GM19240 (cell line): ENCODE data around the gene TSFM.
A peak's percentile ranks its signal among the peaks of the same experiment; 100 is the strongest.

Experiments used
- DNase-seq: peaks from one replicate; pipeline ENCODE4 v3.0.0; 2011; ENCODE audit warnings: low spot score; ENCODE audit not compliant: insufficient read length

The TSFM gene

GRCh38 chr12:57745485-57745881 is 37.1 kb upstream of the TSFM start:
- DNase-seq, result no peak

GRCh38 chr12:57746025-57746424 is 36.6 kb upstream of the TSFM start:
- DNase-seq, result no peak

- no peak for DNase-seq
Measured at GRCh38 chr12:57749061-57749460, 33.5 kb upstream of the TSFM start.

GRCh38 chr12:57750561-57751431 is 31.8 kb upstream of the TSFM start:
- no peak for DNase-seq

GRCh38 chr12:57751432-57751787 is 31.2 kb upstream of the TSFM start:
- DNase-seq, result no peak

- DNase-seq, result peak; percentile 99
Measured at GRCh38 chr12:57751788-57752667, 30.6 kb upstream of the TSFM start, which contains the start of gene CDK4. TSS of gene CDK4 (minus strand) at chr12:57752310. CDS start at chr12:57751717, 593 bp downstream.

GRCh38 chr12:57752668-57753000 is 30.0 kb upstream of the TSFM start:
- DNase-seq, result no peak

- no peak for DNase-seq
Measured at GRCh38 chr12:57753756-57754337, 28.7 kb upstream of the TSFM start.

- DNase-seq, result peak; percentile 64
Measured at GRCh38 chr12:57754411-57755193, 28.0 kb upstream of the TSFM start, which contains the start of gene MARCHF9. TSS of gene MARCHF9 (plus strand) at chr12:57755103. CDS start at chr12:57755529, 426 bp downstream.

- no peak for DNase-seq
Measured at GRCh38 chr12:57755194-57755453, 27.5 kb upstream of the TSFM start.

GRCh38 chr12:57755454-57756372 is 26.9 kb upstream of the TSFM start:
- DNase-seq, result no peak

- DNase-seq, result peak; percentile 84
Measured at GRCh38 chr12:57756406-57757341, 25.9 kb upstream of the TSFM start.

- DNase-seq, result no peak
Measured at GRCh38 chr12:57757771-57758170, 24.8 kb upstream of the TSFM start.

- no peak for DNase-seq
Measured at GRCh38 chr12:57758552-57759359, 23.8 kb upstream of the TSFM start.

GRCh38 chr12:57759360-57759980 is 23.1 kb upstream of the TSFM start:
- no peak for DNase-seq

- no peak for DNase-seq
Measured at GRCh38 chr12:57760347-57760982, 22.1 kb upstream of the TSFM start.

- no peak for DNase-seq
Measured at GRCh38 chr12:57761391-57761998, 21.1 kb upstream of the TSFM start.
